ENCODE measurements around the gene PIGQ. TPM values are rescaled to one million over a fixed set of nuclear protein-coding genes. Genes with fewer than 3 reads are reported as not detected.

Gene PIGQ
- total RNA-seq, 1 donor from 2014 or later: 34.1 TPM

DNA sequence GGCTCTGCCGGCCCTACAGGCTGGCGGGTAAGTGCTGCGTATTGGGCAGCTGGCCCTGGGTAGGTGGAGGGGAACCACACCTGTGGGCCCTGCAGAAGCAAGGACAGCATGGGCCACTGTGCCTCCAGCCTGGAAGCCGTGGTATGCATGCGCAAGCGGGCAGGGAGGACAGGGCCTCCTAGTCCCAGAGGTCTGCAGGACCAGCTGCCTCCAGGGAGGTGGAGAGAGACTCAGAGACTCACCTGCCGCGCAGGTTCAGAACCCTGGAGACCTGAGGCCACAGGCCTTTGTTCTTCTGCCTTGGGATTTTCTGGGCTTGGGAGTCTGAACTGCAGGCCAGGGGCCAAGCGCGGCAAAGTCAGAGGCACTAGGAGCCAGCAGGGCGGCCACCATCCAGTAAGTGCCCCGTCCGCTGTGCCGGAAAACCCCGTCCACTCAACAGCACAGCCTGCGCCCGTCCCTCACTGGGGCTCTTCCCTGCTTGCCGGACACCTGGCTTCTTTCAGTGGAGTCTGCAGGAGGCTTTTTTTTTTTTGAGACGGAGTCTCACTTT is 11.3 kb downstream of the PIGQ start:
- Mint-ChIP-seq H3K27ac (ENCODE audit: unreplicated experiment) (no peak overlapping the region), H3K4me3 (ENCODE audit: unreplicated experiment) (no peak overlapping the region), H3K9me3 (ENCODE audit: low read depth) (no peaks in the 10 kb centered on the region), H3K27me3 (ENCODE audit: low read depth) (no peaks in the 10 kb centered on the region), H3K36me3 (ENCODE audit: low read depth) (peaks cover 1% of the 10 kb centered on the region), H3K4me1 (ENCODE audit: low read depth) (peaks cover 9% of the 10 kb centered on the region)
- TF ChIP-seq, protein P1, sequence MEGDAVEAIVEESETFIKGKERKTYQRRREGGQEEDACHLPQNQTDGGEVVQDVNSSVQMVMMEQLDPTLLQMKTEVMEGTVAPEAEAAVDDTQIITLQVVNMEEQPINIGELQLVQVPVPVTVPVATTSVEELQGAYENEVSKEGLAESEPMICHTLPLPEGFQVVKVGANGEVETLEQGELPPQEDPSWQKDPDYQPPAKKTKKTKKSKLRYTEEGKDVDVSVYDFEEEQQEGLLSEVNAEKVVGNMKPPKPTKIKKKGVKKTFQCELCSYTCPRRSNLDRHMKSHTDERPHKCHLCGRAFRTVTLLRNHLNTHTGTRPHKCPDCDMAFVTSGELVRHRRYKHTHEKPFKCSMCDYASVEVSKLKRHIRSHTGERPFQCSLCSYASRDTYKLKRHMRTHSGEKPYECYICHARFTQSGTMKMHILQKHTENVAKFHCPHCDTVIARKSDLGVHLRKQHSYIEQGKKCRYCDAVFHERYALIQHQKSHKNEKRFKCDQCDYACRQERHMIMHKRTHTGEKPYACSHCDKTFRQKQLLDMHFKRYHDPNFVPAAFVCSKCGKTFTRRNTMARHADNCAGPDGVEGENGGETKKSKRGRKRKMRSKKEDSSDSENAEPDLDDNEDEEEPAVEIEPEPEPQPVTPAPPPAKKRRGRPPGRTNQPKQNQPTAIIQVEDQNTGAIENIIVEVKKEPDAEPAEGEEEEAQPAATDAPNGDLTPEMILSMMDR (IDR thresholded peaks at IDR 0.05): no peak
- no peak for DNase-seq (ENCODE audit: low spot score)

DNA sequence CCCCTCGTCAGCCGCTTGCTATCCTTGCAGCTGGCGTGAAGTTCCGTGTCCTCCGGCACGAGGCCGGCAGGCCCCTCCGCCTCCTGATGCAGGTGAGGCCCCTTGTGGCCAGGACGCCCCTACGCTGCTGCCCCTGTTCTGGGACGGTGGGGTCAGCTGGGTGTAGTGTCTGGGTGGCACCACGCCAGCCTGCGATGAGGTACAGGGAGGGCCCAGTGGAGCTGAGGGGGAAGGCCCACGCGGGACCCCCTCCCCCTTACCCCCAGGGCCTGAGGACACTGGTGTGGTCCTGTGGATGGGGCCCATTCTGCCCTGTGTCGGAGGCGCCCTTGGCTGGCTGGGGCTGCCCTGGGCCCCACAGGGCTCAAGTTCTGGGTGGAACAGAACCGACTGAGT is 12.4 kb downstream of the PIGQ start:
- H3K27ac Mint-ChIP-seq (ENCODE audit: unreplicated experiment): no peak overlapping the region
- no peaks in the 10 kb centered on the region for H3K36me3 Mint-ChIP-seq (ENCODE audit: low read depth)
- no peak overlapping the region for H3K4me3 Mint-ChIP-seq (ENCODE audit: unreplicated experiment)

DNA sequence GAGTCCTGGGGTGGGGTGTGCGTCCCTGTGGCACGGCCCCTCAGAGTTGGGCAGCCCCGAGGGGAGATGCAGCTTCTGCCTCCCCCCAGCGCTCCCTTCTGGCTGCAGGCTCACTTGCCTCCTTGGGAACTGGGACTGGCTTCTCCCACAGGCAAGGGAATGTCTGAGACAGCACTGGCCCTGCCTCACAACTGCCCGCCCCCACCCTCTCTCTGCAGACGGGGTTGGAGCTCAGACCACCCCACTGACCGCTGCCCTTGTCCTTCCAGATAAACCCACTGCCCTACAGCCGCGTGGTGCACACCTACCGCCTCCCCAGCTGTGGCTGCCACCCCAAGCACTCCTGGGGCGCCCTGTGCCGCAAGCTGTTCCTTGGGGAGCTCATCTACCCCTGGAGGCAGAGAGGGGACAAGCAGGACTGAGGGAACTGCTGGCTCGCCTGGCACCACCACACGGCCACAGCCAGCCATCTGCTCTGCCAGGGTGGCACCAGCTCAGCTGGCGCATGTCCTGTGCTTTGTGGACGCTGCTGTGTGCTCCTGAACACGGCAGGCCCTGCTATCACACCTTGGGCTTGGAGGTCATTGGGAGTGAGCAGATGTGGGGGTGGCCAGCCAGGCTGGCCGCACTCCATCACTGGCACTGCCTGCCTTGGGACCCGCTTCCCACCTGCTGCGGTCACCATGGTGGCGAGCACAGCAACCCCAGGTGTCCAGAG is 13.0 kb downstream of the PIGQ start:
- no peaks in the 10 kb centered on the region for H3K27me3 Mint-ChIP-seq (ENCODE audit: low read depth)
- no peak overlapping the region for H3K4me3 Mint-ChIP-seq (ENCODE audit: unreplicated experiment)
- H3K4me1 Mint-ChIP-seq (ENCODE audit: low read depth): peaks cover 15% of the 10 kb centered on the region
- H3K27ac Mint-ChIP-seq (ENCODE audit: unreplicated experiment): no peak overlapping the region
- no peaks in the 10 kb centered on the region for H3K9me3 Mint-ChIP-seq (ENCODE audit: low read depth)
- H3K36me3 Mint-ChIP-seq (ENCODE audit: low read depth): no peaks in the 10 kb centered on the region
- no peak for DNase-seq (ENCODE audit: low spot score)
- TF ChIP-seq, protein P1 (IDR thresholded peaks at IDR 0.05): no peak

More for the DNA sequence above, 12.4 kb downstream of the PIGQ start:
- TF ChIP-seq, protein P1 (IDR thresholded peaks at IDR 0.05): no peak
- no peak for DNase-seq (ENCODE audit: low spot score)
- Mint-ChIP-seq H3K27me3 (ENCODE audit: low read depth) (no peaks in the 10 kb centered on the region), H3K4me1 (ENCODE audit: low read depth) (peaks cover 10% of the 10 kb centered on the region), H3K9me3 (ENCODE audit: low read depth) (no peaks in the 10 kb centered on the region)

DNA sequence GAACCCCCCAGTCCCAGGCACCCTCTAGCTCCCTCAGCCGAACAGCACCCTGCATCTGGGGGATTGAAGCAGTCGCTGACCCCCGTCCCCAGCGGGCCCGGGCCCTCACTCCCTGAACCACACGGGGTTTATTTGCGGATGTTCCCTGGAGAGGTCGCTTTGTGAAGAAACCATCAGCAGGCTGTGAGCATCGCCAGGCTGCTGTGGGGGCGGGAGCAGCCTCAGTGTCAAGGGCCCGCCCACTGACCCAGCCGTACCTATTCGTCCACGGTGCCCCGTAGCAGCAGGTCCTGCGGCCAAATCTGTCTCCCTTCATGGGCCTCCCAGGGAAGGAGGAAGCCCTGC is 13.7 kb downstream of the PIGQ start:
- Mint-ChIP-seq H3K27me3 (ENCODE audit: low read depth) (no peaks in the 10 kb centered on the region), H3K9me3 (ENCODE audit: low read depth) (no peaks in the 10 kb centered on the region), H3K36me3 (ENCODE audit: low read depth) (no peaks in the 10 kb centered on the region), H3K4me3 (ENCODE audit: unreplicated experiment) (no peak overlapping the region), H3K27ac (ENCODE audit: unreplicated experiment) (no peak overlapping the region), H3K4me1 (ENCODE audit: low read depth) (peaks cover 22% of the 10 kb centered on the region)
- DNase-seq (ENCODE audit: low spot score): no peak
- TF ChIP-seq, protein P1 (IDR thresholded peaks at IDR 0.05): no peak

DNA sequence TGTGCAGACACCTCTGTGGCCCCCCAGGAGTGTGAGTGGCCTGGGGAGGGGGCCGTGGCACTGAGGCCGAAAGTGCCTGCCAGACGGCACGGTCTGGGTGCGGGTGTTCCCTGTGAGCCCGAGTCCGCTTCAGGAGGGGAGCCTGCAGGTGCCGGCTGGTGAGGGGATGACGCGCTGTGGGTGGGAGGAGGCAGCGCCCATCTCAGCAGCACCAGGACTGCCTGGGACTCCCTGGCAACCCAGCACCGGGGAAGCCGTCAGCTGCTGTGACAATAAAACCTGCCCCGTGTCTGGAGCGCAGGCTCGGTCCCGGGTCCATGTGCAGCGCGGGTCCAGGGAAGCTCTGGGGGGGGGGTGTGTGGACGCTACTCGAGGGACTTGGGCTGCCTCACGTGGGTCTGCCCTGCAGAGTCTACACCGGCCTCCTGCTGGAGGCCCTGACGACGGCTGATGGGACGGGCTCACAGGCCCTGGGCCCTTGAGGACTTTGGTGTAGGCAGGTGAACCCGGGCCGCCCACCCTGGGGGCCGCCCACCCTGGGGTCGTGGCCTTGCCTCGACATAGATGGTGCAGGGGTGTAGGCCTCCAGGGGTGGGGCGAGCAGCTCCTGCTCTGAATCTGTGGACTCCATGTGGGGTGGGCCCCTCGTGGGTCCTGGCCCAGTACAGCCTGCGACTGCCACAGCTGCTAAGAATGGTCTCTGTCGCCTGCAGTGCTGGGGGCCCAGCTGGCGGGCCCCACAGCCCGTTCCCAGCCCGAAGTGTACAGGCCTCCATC is 14.2 kb downstream of the PIGQ start:
- Mint-ChIP-seq H3K4me3 (ENCODE audit: unreplicated experiment) (no peak overlapping the region), H3K4me1 (ENCODE audit: low read depth) (peaks cover 23% of the 10 kb centered on the region), H3K36me3 (ENCODE audit: low read depth) (no peaks in the 10 kb centered on the region), H3K9me3 (ENCODE audit: low read depth) (no peaks in the 10 kb centered on the region), H3K27me3 (ENCODE audit: low read depth) (no peaks in the 10 kb centered on the region), H3K27ac (ENCODE audit: unreplicated experiment) (no peak overlapping the region)
- no peak for DNase-seq (ENCODE audit: low spot score)
- TF ChIP-seq, protein P1 (IDR thresholded peaks at IDR 0.05): no peak
